Ishikawa (cell line): ENCODE data around the gene ADGRF3.

ENCODE experiments used
- CEBPB ChIP-seq: IDR thresholded peaks from 2 replicates; pipeline ENCODE4 v1.6.1; 2012
- CREB1 ChIP-seq: IDR thresholded peaks from 2 replicates; pipeline ENCODE4 v1.6.1; 2012; ENCODE audit warnings: low read depth
- EGR1 ChIP-seq: IDR thresholded peaks from 2 replicates; pipeline ENCODE4 v1.6.1; 2012
- EP300 ChIP-seq: IDR thresholded peaks from 2 replicates; pipeline ENCODE4 v1.6.1; 2012; ENCODE audit warnings: borderline replicate concordance
- FOXM1 ChIP-seq: IDR thresholded peaks from 2 replicates; pipeline ENCODE4 v1.6.1; 2012; ENCODE audit warnings: low read depth, borderline replicate concordance
- MAX ChIP-seq: IDR thresholded peaks from 2 replicates; pipeline ENCODE4 v1.6.1; 2012
- NFIC ChIP-seq: IDR thresholded peaks from 2 replicates; pipeline ENCODE4 v1.6.1; 2012
- RAD21 ChIP-seq: IDR thresholded peaks from 2 replicates; pipeline ENCODE4 v1.6.1; 2012; ENCODE audit warnings: low read depth
- REST ChIP-seq: IDR thresholded peaks from 2 replicates; pipeline ENCODE4 v1.6.1; 2012; ENCODE audit warnings: low read depth, mild to moderate bottlenecking
- TAF1 ChIP-seq: IDR thresholded peaks from 2 replicates; pipeline ENCODE4 v1.6.1; 2012; ENCODE audit warnings: low read depth, mild to moderate bottlenecking
- TCF12 ChIP-seq: IDR thresholded peaks from 2 replicates; pipeline ENCODE4 v1.6.1; 2012; ENCODE audit warnings: low read depth
- TEAD4 ChIP-seq: IDR thresholded peaks from 2 replicates; pipeline ENCODE4 v1.6.1; 2012
- YY1 ChIP-seq: IDR thresholded peaks from 2 replicates; pipeline ENCODE4 v1.6.1; 2012; ENCODE audit warnings: low read depth
- ZBTB7A ChIP-seq: IDR thresholded peaks from 2 replicates; pipeline ENCODE4 v1.6.1; 2012; ENCODE audit warnings: low read depth
- TF ChIP-seq, protein P1 (sequence below): IDR thresholded peaks from 2 replicates; pipeline ENCODE4 v1.6.1; 2012

The ADGRF3 gene

GRCh38 chr2:26380281-26380680 is 33.7 kb upstream of the ADGRF3 start:
- TF ChIP-seq EGR1 (no peak), NFIC (no peak), TEAD4 (no peak), EP300 (no peak), TCF12 (no peak), ZBTB7A (no peak), REST (no peak), MAX (no peak), YY1 (no peak), TAF1 (no peak), FOXM1 (no peak), RAD21 (no peak), CREB1 (no peak), CEBPB (no peak)
- TF ChIP-seq, protein P1, sequence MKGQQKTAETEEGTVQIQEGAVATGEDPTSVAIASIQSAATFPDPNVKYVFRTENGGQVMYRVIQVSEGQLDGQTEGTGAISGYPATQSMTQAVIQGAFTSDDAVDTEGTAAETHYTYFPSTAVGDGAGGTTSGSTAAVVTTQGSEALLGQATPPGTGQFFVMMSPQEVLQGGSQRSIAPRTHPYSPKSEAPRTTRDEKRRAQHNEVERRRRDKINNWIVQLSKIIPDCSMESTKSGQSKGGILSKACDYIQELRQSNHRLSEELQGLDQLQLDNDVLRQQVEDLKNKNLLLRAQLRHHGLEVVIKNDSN: no peak

- no peak for TF ChIP-seq RAD21
- TF ChIP-seq CREB1: no peak
- TF ChIP-seq EP300: no peak
- no peak for TF ChIP-seq TAF1
- no peak for TF ChIP-seq EGR1
- no peak for TF ChIP-seq TEAD4
- TF ChIP-seq REST: no peak
- TF ChIP-seq, protein P1: no peak
- TF ChIP-seq YY1: no peak
- TF ChIP-seq MAX: no peak
- no peak for TF ChIP-seq TCF12
Observed at GRCh38 chr2:26376799-26377198, 30.2 kb upstream of the ADGRF3 start.

- TF ChIP-seq REST (peak; percentile 52), CEBPB (no peak)
Observed at GRCh38 chr2:26366957-26367356, 20.4 kb upstream of the ADGRF3 start.

- no peak for TF ChIP-seq NFIC
- no peak for TF ChIP-seq EP300
- no peak for TF ChIP-seq EGR1
- TF ChIP-seq MAX: no peak
- no peak for TF ChIP-seq CREB1
- TF ChIP-seq REST: no peak
- no peak for TF ChIP-seq TCF12
- no peak for TF ChIP-seq YY1
- TF ChIP-seq RAD21: no peak
- no peak for TF ChIP-seq TEAD4
- TF ChIP-seq FOXM1: no peak
- no peak for TF ChIP-seq TAF1
- no peak for TF ChIP-seq CEBPB
- no peak for TF ChIP-seq ZBTB7A
- TF ChIP-seq, protein P1: no peak
Observed at GRCh38 chr2:26364669-26365068, 18.1 kb upstream of the ADGRF3 start.
